K562 (cell line): Measurements from ENCODE around the gene CCL27. TPM values are rescaled to one million over a fixed set of nuclear protein-coding genes. Genes with fewer than 3 reads are reported as not detected.
A peak's percentile ranks its signal among the peaks of the same experiment; 100 is the strongest.

ENCODE experiments used
- ATAC-seq: fragments of 200-7000 bp; cut with Tn5 transposase; 3 replicates; pipeline ENCODE4 v1.9.1; 2020; ENCODE audit warnings: moderate library complexity
- BruUV-seq: library from RNA; stranded (reverse); fragments of 400-500 nt; replicated peaks from 2 replicates; lab custom pipeline; 2021; lab: Mats Ljungman, UMichigan
- CTCF ChIA-PET: fragments of 300-600 bp; formaldehyde crosslinking; extraction: SDS; loops from one replicate; lab custom pipeline; 2021; ENCODE audit warnings: low intra/inter-chr PET ratio; lab: Yijun Ruan, JAX
- POLR2A ChIA-PET: fragments of 300-600, 350-650 bp; sonication (Branson Sonifier 250); formaldehyde crosslinking; extraction: SDS; loops from one replicate; lab custom pipeline; 2021; ENCODE audit warnings: antibody characterized with exemption, inconsistent platforms; lab: Yijun Ruan, JAX
- DNase-seq, 4 experiments: peaks; one replicate each; pipeline versions ENCODE4 v3.0.0 to v3.0.0-alpha.2; 2011 to 2018; ENCODE audit warnings: low spot score in 3 of 4, mixed read lengths in 3 of 4; ENCODE audit errors: extremely low read depth in 1 of 4
- FAIRE-seq: peaks from 2 replicates; lab custom pipeline; 2011; peaks lifted over from hg19 to GRCh38; lab: Jason Lieb, UNC
- H2AFZ ChIP-seq: 2 replicates; pipeline ENCODE4 v1.6.0; 2011; ENCODE audit warnings: low read depth, low read length, control low read depth, inconsistent platforms
- H3K27ac ChIP-seq: fragments of 200-600 bp; 3 replicates; pipeline ENCODE4 v1.8.0; 2011; ENCODE audit warnings: low read depth, mild to moderate bottlenecking, control low read depth, inconsistent platforms, low read length, moderate library complexity, mixed read lengths; ENCODE audit errors: extremely low read depth
- H3K27me3 ChIP-seq, 2 experiments: fragments of 300-600 bp in 1 of 2; 2 replicates in 1 of 2; 3 replicates in 1 of 2; pipeline versions ENCODE4 v1.6.0 to v1.8.0; 2011; ENCODE audit warnings: inconsistent platforms in 2 of 2, low read length in 2 of 2, mild to moderate bottlenecking in 1 of 2, mixed read lengths in 1 of 2, moderate library complexity in 1 of 2; ENCODE audit not compliant: control insufficient read depth in 2 of 2, insufficient read depth in 2 of 2
- H3K36me3 ChIP-seq: fragments of 300-600 bp; 3 replicates; pipeline ENCODE4 v1.8.0; 2011; ENCODE audit warnings: mild to moderate bottlenecking, low read length, inconsistent platforms; ENCODE audit not compliant: control insufficient read depth, insufficient read depth
- H3K4me1 ChIP-seq, 2 experiments: fragments of 200-600 bp in 1 of 2; replicated peaks in 1 of 2; 2 replicates in 1 of 2; 3 replicates in 1 of 2; pipeline versions ENCODE4 v1.5.1 to v1.8.0; 2011; ENCODE audit warnings: inconsistent platforms in 2 of 2, low read length in 2 of 2, mild to moderate bottlenecking in 1 of 2, mixed read lengths in 1 of 2, moderate library complexity in 1 of 2; ENCODE audit not compliant: control insufficient read depth in 2 of 2, insufficient read depth in 2 of 2
- H3K4me2 ChIP-seq: 2 replicates; pipeline ENCODE4 v1.6.1; 2011; ENCODE audit warnings: low read length, control low read depth, inconsistent platforms, mixed read lengths; ENCODE audit not compliant: insufficient read depth
- H3K4me3 ChIP-seq: fragments of 200-600 bp; sonication (generic), shearing (Covaris generic); 2 replicates; pipeline ENCODE4 v1.5.1; 2016; ENCODE audit warnings: control low read depth, inconsistent platforms
- H3K79me2 ChIP-seq: fragments of 200-600 bp; 3 replicates; pipeline ENCODE4 v1.8.0; 2011; ENCODE audit warnings: low read length, inconsistent platforms; ENCODE audit not compliant: control insufficient read depth, insufficient read depth
- H3K9ac ChIP-seq, 2 experiments: 2 replicates each; pipeline versions ENCODE4 v1.6.0 to v1.6.1; 2011; ENCODE audit warnings: low read depth in 2 of 2, low read length in 2 of 2, control low read depth in 1 of 2, inconsistent platforms in 1 of 2, mild to moderate bottlenecking in 1 of 2, mixed read lengths in 1 of 2; ENCODE audit not compliant: insufficient read depth in 1 of 2
- H3K9me1 ChIP-seq: one replicate; pipeline ENCODE4 v1.6.0; 2011; ENCODE audit warnings: inconsistent platforms, mild to moderate bottlenecking, low read length, moderate library complexity; ENCODE audit not compliant: control insufficient read depth, insufficient read depth
- H3K9me3 ChIP-seq: replicated peaks from 2 replicates; pipeline ENCODE4 v1.5.1; 2011; ENCODE audit warnings: low read depth, low read length, inconsistent platforms; ENCODE audit not compliant: control insufficient read depth, insufficient read depth
- H4K20me1 ChIP-seq: replicated peaks from 2 replicates; pipeline ENCODE4 v1.6.1; 2011; ENCODE audit warnings: low read length, inconsistent platforms, mixed read lengths; ENCODE audit not compliant: control insufficient read depth, insufficient read depth
- BCOR ChIP-seq: fragments of 450-650 bp; IDR thresholded peaks from 2 replicates; pipeline ENCODE4 v1.6.1; 2016
- CREB1 ChIP-seq, 2 experiments: sonication (generic) in 1 of 2; formaldehyde crosslinking in 1 of 2; IDR thresholded peaks; 2 replicates each; pipeline versions ENCODE4 v1.6.1 to v1.8.0; 2012 to 2022; ENCODE audit warnings: inconsistent platforms in 1 of 2, mild to moderate bottlenecking in 1 of 2, missing genetic modification reagents in 1 of 2, moderate library complexity in 1 of 2
- E2F1 ChIP-seq: sonication (generic); formaldehyde crosslinking; IDR thresholded peaks from 2 replicates; pipeline ENCODE4 v1.8.1; 2023; ENCODE audit warnings: mild to moderate bottlenecking, missing genetic modification reagents, moderate library complexity
- EGR1 ChIP-seq: fragments of 450-650 bp; conservative IDR thresholded peaks from 2 replicates; pipeline ENCODE4 v1.6.1; 2017; ENCODE audit warnings: mild to moderate bottlenecking
- FOXP1 ChIP-seq: sonication (generic); formaldehyde crosslinking; IDR thresholded peaks from 2 replicates; pipeline ENCODE4 v1.8.0; 2022; ENCODE audit warnings: mild to moderate bottlenecking, missing genetic modification reagents
- HCFC1 ChIP-seq: IDR thresholded peaks from 2 replicates; pipeline ENCODE4 v1.6.1; 2012; ENCODE audit warnings: low read depth, low read length, improper control_type of control experiment
- KAT7 ChIP-seq: sonication (generic); formaldehyde crosslinking; IDR thresholded peaks from 2 replicates; pipeline ENCODE4 v1.8.0; 2022; ENCODE audit warnings: missing genetic modification reagents, mild to moderate bottlenecking, borderline replicate concordance
- KLF13 ChIP-seq: fragments of 450-650 bp; IDR thresholded peaks from 2 replicates; pipeline ENCODE4 v1.6.1; 2016; ENCODE audit warnings: missing genetic modification characterization, low read depth, mild to moderate bottlenecking, missing compliant biosample characterization, moderate library complexity, borderline replicate concordance
- MTA2 ChIP-seq: fragments of 450-650 bp; IDR thresholded peaks from 2 replicates; pipeline ENCODE4 v1.6.1; 2016; ENCODE audit warnings: low read depth
- NFE2 ChIP-seq: IDR thresholded peaks from 2 replicates; pipeline ENCODE4 v1.6.1; 2014; ENCODE audit warnings: antibody characterized with exemption, low read depth
- NFIC ChIP-seq: fragments of 450-650 bp; IDR thresholded peaks from 2 replicates; pipeline ENCODE4 v1.6.1; 2017; ENCODE audit warnings: mild to moderate bottlenecking, inconsistent platforms
- RBM39 ChIP-seq: fragments of 200-400 bp; formaldehyde crosslinking; optimal IDR thresholded peaks from 2 replicates; pipeline ENCODE3; 2018; ENCODE audit warnings: low read depth, low read length
- SMAD2 ChIP-seq: fragments of 150-350 bp; IDR thresholded peaks from 2 replicates; pipeline ENCODE4 v1.6.1; 2014; ENCODE audit warnings: low read depth, mild to moderate bottlenecking, low read length
- ZC3H8 ChIP-seq: fragments of 450-650 bp; IDR thresholded peaks from 2 replicates; pipeline ENCODE4 v1.6.1; 2017
- ZNF444 ChIP-seq: fragments of 250-450 bp; sonication (Bioruptor Pico); IDR thresholded peaks from 2 replicates; pipeline ENCODE4 v1.4.0; 2020; ENCODE audit warnings: mild to moderate bottlenecking, moderate library complexity
- WGBS: fragments of 100-300 bp; shearing (Covaris generic); methylation state at CpG from one replicate; pipeline ENCODE4 v1.1.6; 2016; ENCODE audit warnings: low coverage, mixed read lengths; ENCODE audit not compliant: insufficient coverage; ENCODE audit errors: missing lambda C conversion rate; 5-methylcytosine and 5-hydroxymethylcytosine counted together
- in situ Hi-C: fragments of 300-500 bp; cut with MboI; formaldehyde crosslinking; loops from 4 replicates; pipeline ENCODE4 v1.15.0; 2018; ENCODE audit warnings: inconsistent platforms, mixed read lengths
- intact Hi-C: fragments of 100-400 bp; cut with micrococcal nuclease; formaldehyde crosslinking; loops from 2 replicates; pipeline ENCODE4 v1.14.2; 2022
- polyA plus RNA-seq, 8 experiments: library from polyadenylated mRNA; depleted of rRNA in 4 of 8; stranded (reverse) in 5 of 8; unstranded in 3 of 8; fragments of >200 nt; fragmentation: Nextera tagmentation in 2 of 8; fragmentation: Illumina TruSeq in 1 of 8; extraction: Ambion mirVana in 2 of 8; extraction: Trizol in 1 of 8; gene quantifications; 2 replicates each; pipeline versions ENCODE4 v1.2.1 to v1.2.3, GENCODE V29; 2011 to 2014; ENCODE audit warnings: inconsistent platforms in 1 of 8, missing spikeins in 1 of 8
- total RNA-seq, 7 experiments: library from RNA; depleted of rRNA in 6 of 7; stranded (reverse); fragments of >200 nt in 6 of 7; fragmentation: Illumina TruSeq in 2 of 7; extraction: Trizol in 2 of 7; gene quantifications; 2 replicates each; pipeline versions ENCODE4 v1.2.1 to v1.2.3, GENCODE V29; 2011 to 2021; ENCODE audit warnings: low replicate concordance in 1 of 7
- TF ChIP-seq, protein P1 (sequence below): fragments of 450-650 bp; IDR thresholded peaks from 2 replicates; pipeline ENCODE4 v1.6.1; 2016; ENCODE audit warnings: low read depth, mild to moderate bottlenecking, moderate library complexity

Gene CCL27
- total and polyA plus RNA-seq, 9 of the 15 experiments (the other 6 are each of a cell fraction or from before 2014, with no cell fraction given): 0.10 to 0.53 (median 0.27) TPM; not detected in 5

DNA sequence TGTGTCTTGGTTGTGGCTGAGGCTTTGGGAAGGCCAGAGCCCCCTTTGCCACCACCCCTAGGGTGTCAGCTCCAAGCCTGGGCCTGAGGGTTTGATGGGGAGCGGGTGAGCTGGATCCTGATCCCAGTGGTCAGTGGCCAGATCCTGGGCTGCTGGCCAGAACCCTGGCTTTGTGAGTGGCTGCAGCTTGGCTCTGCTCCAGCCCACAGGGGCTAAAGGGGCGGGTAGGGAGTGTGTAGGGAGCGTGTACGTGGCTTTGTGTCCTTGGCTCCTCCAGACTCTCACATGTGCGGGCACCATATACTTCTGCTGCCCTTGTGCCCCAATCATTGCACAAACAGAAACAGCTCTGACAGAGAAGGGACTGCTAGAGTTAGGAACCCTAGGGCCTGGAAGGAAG is 11.6 kb downstream of the CCL27 start:
- no peaks in the 10 kb centered on the region for H3K9me3 ChIP-seq
- 62% methylated on average over 2 of the region's 5 CpGs for WGBS
- H2AFZ ChIP-seq: no peak overlapping the region
- no peak overlapping the region for H3K4me3 ChIP-seq
- in situ Hi-C loops: no loop called here
- H3K27ac ChIP-seq: no peak overlapping the region; the same call in 2 of the 3 replicates
- peaks cover 27% of the 10 kb centered on the region; the same call in 2 of the 3 replicates for H3K36me3 ChIP-seq
- no peak for FAIRE-seq
- intact Hi-C loops: no loop called here
- peaks cover 21% of the 10 kb centered on the region for H3K79me2 ChIP-seq
- ChIA-PET POLR2A (interaction anchor here (0.6 to 2.6 kb wide), 6 partner anchors 8 to 394 kb away, joined by 3 to 13 read pairs (median 4); partner anchors contain the start of gene DCTN3), CTCF (no interaction called here)
- peak overlapping the region; percentile 33 to 68; a peak in 3 of 4 replicates for H3K9ac ChIP-seq
- no peak for ATAC-seq
- no peaks in the 10 kb centered on the region for H3K27me3 ChIP-seq
- no peak for DNase-seq
- TF ChIP-seq ZNF444 (CRISPR knock-in tag): no peak
- peak; percentile 56 for TF ChIP-seq NFIC
- no peak for TF ChIP-seq FOXP1 (CRISPR knock-in tag)
- H3K4me2 ChIP-seq: no peak overlapping the region
- no peaks in the 10 kb centered on the region for H4K20me1 ChIP-seq
- peaks cover 44 to 62% of the 10 kb centered on the region in 2 experiments for H3K4me1 ChIP-seq
- no TSS peak for BruUV-seq
- peaks cover 7% of the 10 kb centered on the region for H3K9me1 ChIP-seq

- Histone ChIP-seq H3K9me3 (no peaks in the 10 kb centered on the region), H3K4me3 (no peak overlapping the region), H4K20me1 (no peaks in the 10 kb centered on the region), H3K27me3 (no peaks in the 10 kb centered on the region), H3K4me1 (peaks cover 39 to 49% of the 10 kb centered on the region in 2 experiments), H3K9ac (no peak overlapping the region), H3K27ac (no peak overlapping the region), H3K9me1 (peaks cover 7% of the 10 kb centered on the region), H3K79me2 (peaks cover 21% of the 10 kb centered on the region), H3K4me2 (peak overlapping the region; percentile 92; the same call in 1 of the 2 replicates), H3K36me3 (peaks cover 27% of the 10 kb centered on the region; the same call in 2 of the 3 replicates), H2AFZ (no peak overlapping the region)
- intact Hi-C loops: no loop called here
- BruUV-seq: no TSS peak
- ChIA-PET CTCF (no interaction called here), POLR2A (interaction anchor here (1.2 kb wide), 1 partner anchor 15 kb away, joined by 3 read pairs; no protein-coding TSS in a partner anchor)
- TF ChIP-seq NFE2 (no peak), BCOR (no peak), KAT7 (CRISPR knock-in tag) (no peak), CREB1 (IDR thresholded peaks at IDR 0.05) (no peak), CREB1 (CRISPR knock-in tag; IDR thresholded peaks at IDR 0.05) (no peak), RBM39 (no peak), E2F1 (CRISPR knock-in tag) (no peak), SMAD2 (no peak), KLF13 (tag) (no peak), MTA2 (no peak), HCFC1 (no peak), ZC3H8 (no peak), EGR1 (no peak)
- TF ChIP-seq, protein P1, sequence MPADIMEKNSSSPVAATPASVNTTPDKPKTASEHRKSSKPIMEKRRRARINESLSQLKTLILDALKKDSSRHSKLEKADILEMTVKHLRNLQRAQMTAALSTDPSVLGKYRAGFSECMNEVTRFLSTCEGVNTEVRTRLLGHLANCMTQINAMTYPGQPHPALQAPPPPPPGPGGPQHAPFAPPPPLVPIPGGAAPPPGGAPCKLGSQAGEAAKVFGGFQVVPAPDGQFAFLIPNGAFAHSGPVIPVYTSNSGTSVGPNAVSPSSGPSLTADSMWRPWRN: no peak
- no peak for ATAC-seq
- FAIRE-seq: no peak
- DNase-seq: no peak
- in situ Hi-C loops: no loop called here
- WGBS: 59% methylated on average over 3 of the region's 8 CpGs
Observed at GRCh38 chr9:34648673-34649072, 13.8 kb downstream of the CCL27 start.
